ENCODE data around the gene CNKSR2. TPM values are rescaled to one million over a fixed set of nuclear protein-coding genes. Genes with fewer than 3 reads are reported as not detected.

CNKSR2 gene
- total and polyA plus RNA-seq, 10 of the 15 experiments (the other 5 are each of a cell fraction or from before 2014, with no cell fraction given) = 0.02 to 0.69 (median 0.18) TPM; not detected in 4

DNA sequence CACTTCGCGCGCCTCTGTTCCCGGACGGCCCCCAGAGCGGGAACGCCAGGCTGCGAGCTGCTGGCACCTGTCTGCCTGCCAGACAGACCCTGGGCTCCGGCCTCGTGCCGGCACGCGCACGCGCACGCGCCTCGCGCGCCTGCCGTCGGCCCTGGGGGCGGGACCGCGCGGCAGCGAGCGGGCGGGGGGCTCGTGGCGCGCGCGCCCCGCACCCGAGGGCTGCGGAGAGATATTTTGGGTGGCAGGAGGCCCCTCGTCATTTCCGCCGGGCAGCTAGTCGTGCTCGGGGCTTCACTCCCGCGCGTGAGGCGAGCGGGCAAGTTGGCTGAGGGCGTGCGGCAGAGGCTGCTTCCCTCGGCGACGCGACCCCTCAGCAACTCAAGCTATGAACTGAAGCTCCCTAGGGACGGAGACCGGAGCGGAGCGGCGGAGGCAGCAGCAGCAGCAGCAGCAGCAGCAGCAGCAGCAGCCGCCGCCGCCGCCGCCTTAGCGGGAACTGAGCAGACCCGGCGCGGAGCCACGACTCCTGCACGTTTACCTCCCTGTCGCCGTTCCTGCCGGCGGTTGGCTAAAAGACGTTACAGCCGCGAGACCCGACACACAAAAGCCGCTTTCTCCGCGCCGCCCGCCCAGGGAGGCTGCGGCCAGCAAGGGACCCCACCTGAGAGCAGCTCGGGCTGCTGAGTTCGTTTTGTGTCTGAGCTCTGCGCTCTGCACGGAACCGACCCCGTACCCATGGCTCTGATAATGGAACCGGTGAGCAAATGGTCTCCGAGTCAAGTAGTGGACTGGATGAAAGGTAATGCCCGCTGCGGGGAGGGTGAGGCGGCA, at the start of gene CNKSR2 (continued):
- TF ChIP-seq, protein P1, sequence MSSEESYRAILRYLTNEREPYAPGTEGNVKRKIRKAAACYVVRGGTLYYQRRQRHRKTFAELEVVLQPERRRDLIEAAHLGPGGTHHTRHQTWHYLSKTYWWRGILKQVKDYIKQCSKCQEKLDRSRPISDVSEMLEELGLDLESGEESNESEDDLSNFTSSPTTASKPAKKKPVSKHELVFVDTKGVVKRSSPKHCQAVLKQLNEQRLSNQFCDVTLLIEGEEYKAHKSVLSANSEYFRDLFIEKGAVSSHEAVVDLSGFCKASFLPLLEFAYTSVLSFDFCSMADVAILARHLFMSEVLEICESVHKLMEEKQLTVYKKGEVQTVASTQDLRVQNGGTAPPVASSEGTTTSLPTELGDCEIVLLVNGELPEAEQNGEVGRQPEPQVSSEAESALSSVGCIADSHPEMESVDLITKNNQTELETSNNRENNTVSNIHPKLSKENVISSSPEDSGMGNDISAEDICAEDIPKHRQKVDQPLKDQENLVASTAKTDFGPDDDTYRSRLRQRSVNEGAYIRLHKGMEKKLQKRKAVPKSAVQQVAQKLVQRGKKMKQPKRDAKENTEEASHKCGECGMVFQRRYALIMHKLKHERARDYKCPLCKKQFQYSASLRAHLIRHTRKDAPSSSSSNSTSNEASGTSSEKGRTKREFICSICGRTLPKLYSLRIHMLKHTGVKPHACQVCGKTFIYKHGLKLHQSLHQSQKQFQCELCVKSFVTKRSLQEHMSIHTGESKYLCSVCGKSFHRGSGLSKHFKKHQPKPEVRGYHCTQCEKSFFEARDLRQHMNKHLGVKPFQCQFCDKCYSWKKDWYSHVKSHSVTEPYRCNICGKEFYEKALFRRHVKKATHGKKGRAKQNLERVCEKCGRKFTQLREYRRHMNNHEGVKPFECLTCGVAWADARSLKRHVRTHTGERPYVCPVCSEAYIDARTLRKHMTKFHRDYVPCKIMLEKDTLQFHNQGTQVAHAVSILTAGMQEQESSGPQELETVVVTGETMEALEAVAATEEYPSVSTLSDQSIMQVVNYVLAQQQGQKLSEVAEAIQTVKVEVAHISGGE (CRISPR knock-in tag; IDR thresholded peaks at IDR 0.05) = no peak
- TF ChIP-seq MEF2B (IDR thresholded peaks at IDR 0.05; ENCODE audit: partially characterized antibody, poor library complexity, severe bottlenecking) (peak; percentile 24), HDGF (IDR thresholded peaks at IDR 0.05) (no peak), FOXM1 (IDR thresholded peaks at IDR 0.05; ENCODE audit: low read depth, low read length) (no peak), LARP7 (IDR thresholded peaks at IDR 0.05) (no peak), MYB (IDR thresholded peaks at IDR 0.05; ENCODE audit: borderline replicate concordance, low read depth, low read length) (no peak), NFIC (IDR thresholded peaks at IDR 0.05; ENCODE audit: low read depth, low read length) (no peak), RUNX3 (IDR thresholded peaks at IDR 0.05; ENCODE audit: low read length) (no peak), IKZF1 (conservative IDR thresholded peaks at IDR 0.05) (peak; percentile 45; the same call in 1 of the 2 replicates), NR2C2 (IDR thresholded peaks at IDR 0.05; ENCODE audit: borderline replicate concordance, control insufficient read depth, insufficient read length, low read depth) (no peak), SMC3 (IDR thresholded peaks at IDR 0.05; ENCODE audit: borderline replicate concordance, low read length) (no peak)
- TF ChIP-seq, protein P2, sequence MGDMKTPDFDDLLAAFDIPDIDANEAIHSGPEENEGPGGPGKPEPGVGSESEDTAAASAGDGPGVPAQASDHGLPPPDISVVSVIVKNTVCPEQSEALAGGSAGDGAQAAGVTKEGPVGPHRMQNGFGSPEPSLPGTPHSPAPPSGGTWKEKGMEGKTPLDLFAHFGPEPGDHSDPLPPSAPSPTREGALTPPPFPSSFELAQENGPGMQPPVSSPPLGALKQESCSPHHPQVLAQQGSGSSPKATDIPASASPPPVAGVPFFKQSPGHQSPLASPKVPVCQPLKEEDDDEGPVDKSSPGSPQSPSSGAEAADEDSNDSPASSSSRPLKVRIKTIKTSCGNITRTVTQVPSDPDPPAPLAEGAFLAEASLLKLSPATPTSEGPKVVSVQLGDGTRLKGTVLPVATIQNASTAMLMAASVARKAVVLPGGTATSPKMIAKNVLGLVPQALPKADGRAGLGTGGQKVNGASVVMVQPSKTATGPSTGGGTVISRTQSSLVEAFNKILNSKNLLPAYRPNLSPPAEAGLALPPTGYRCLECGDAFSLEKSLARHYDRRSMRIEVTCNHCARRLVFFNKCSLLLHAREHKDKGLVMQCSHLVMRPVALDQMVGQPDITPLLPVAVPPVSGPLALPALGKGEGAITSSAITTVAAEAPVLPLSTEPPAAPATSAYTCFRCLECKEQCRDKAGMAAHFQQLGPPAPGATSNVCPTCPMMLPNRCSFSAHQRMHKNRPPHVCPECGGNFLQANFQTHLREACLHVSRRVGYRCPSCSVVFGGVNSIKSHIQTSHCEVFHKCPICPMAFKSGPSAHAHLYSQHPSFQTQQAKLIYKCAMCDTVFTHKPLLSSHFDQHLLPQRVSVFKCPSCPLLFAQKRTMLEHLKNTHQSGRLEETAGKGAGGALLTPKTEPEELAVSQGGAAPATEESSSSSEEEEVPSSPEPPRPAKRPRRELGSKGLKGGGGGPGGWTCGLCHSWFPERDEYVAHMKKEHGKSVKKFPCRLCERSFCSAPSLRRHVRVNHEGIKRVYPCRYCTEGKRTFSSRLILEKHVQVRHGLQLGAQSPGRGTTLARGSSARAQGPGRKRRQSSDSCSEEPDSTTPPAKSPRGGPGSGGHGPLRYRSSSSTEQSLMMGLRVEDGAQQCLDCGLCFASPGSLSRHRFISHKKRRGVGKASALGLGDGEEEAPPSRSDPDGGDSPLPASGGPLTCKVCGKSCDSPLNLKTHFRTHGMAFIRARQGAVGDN (IDR thresholded peaks at IDR 0.05) = no peak
- TF ChIP-seq, protein P3, sequence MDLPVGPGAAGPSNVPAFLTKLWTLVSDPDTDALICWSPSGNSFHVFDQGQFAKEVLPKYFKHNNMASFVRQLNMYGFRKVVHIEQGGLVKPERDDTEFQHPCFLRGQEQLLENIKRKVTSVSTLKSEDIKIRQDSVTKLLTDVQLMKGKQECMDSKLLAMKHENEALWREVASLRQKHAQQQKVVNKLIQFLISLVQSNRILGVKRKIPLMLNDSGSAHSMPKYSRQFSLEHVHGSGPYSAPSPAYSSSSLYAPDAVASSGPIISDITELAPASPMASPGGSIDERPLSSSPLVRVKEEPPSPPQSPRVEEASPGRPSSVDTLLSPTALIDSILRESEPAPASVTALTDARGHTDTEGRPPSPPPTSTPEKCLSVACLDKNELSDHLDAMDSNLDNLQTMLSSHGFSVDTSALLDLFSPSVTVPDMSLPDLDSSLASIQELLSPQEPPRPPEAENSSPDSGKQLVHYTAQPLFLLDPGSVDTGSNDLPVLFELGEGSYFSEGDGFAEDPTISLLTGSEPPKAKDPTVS (IDR thresholded peaks at IDR 0.05; ENCODE audit: low read depth, low read length) = no peak
- TF ChIP-seq, protein P4, sequence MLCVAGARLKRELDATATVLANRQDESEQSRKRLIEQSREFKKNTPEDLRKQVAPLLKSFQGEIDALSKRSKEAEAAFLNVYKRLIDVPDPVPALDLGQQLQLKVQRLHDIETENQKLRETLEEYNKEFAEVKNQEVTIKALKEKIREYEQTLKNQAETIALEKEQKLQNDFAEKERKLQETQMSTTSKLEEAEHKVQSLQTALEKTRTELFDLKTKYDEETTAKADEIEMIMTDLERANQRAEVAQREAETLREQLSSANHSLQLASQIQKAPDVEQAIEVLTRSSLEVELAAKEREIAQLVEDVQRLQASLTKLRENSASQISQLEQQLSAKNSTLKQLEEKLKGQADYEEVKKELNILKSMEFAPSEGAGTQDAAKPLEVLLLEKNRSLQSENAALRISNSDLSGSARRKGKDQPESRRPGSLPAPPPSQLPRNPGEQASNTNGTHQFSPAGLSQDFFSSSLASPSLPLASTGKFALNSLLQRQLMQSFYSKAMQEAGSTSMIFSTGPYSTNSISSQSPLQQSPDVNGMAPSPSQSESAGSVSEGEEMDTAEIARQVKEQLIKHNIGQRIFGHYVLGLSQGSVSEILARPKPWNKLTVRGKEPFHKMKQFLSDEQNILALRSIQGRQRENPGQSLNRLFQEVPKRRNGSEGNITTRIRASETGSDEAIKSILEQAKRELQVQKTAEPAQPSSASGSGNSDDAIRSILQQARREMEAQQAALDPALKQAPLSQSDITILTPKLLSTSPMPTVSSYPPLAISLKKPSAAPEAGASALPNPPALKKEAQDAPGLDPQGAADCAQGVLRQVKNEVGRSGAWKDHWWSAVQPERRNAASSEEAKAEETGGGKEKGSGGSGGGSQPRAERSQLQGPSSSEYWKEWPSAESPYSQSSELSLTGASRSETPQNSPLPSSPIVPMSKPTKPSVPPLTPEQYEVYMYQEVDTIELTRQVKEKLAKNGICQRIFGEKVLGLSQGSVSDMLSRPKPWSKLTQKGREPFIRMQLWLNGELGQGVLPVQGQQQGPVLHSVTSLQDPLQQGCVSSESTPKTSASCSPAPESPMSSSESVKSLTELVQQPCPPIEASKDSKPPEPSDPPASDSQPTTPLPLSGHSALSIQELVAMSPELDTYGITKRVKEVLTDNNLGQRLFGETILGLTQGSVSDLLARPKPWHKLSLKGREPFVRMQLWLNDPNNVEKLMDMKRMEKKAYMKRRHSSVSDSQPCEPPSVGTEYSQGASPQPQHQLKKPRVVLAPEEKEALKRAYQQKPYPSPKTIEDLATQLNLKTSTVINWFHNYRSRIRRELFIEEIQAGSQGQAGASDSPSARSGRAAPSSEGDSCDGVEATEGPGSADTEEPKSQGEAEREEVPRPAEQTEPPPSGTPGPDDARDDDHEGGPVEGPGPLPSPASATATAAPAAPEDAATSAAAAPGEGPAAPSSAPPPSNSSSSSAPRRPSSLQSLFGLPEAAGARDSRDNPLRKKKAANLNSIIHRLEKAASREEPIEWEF (IDR thresholded peaks at IDR 0.05; ENCODE audit: insufficient replicate concordance, low read depth, low read length) = no peak

All from GM12878 (cell line).